Ectodermal cell (in vitro differentiated cells): ENCODE results near the gene FGD2.

Experiments used
- H3K27ac ChIP-seq: 2 replicates; pipeline ENCODE4 v1.7.0; 2013; ENCODE audit warnings: mild to moderate bottlenecking, low read depth, low read length; ENCODE audit not compliant: insufficient read depth, poor library complexity, severe bottlenecking
- H3K27me3 ChIP-seq: 2 replicates; pipeline ENCODE4 v1.7.0; 2013; ENCODE audit warnings: mild to moderate bottlenecking, low read length; ENCODE audit not compliant: insufficient read depth, control insufficient read depth, poor library complexity, severe bottlenecking
- H3K36me3 ChIP-seq: one replicate; pipeline ENCODE4 v1.7.0; 2013; ENCODE audit warnings: low read length; ENCODE audit not compliant: control insufficient read depth, insufficient read depth
- H3K4me1 ChIP-seq: one replicate; pipeline ENCODE4 v1.7.0; 2013; ENCODE audit warnings: low read length; ENCODE audit not compliant: control insufficient read depth, insufficient read depth
- H3K4me3 ChIP-seq: 2 replicates; pipeline ENCODE4 v1.7.0; 2013; ENCODE audit warnings: low read depth, low read length, control low read depth; ENCODE audit not compliant: insufficient read depth
- H3K9me3 ChIP-seq: 2 replicates; pipeline ENCODE4 v1.7.0; 2013; ENCODE audit warnings: mild to moderate bottlenecking, low read length, moderate library complexity; ENCODE audit not compliant: control insufficient read depth
- WGBS, 2 experiments: methylation state at CpG; one replicate each; pipeline ENCODE4 v1.1.7; 2013; ENCODE audit warnings: missing lambda C conversion rate in 2 of 2; 5-methylcytosine and 5-hydroxymethylcytosine counted together

FGD2 gene

GRCh38 chr6:37029249-37029971 is 24.0 kb downstream of the FGD2 start:
- Histone ChIP-seq H3K27me3 (no peaks in the 10 kb centered on the region), H3K27ac (no peak overlapping the region), H3K4me1 (no peaks in the 10 kb centered on the region), H3K36me3 (no peaks in the 10 kb centered on the region), H3K4me3 (no peak overlapping the region), H3K9me3 (no peaks in the 10 kb centered on the region)
- 53 to 66% methylated on average over 3 to 4 of the region's 4 CpGs for whole genome bisulfite sequencing, 2 experiments

DNA sequence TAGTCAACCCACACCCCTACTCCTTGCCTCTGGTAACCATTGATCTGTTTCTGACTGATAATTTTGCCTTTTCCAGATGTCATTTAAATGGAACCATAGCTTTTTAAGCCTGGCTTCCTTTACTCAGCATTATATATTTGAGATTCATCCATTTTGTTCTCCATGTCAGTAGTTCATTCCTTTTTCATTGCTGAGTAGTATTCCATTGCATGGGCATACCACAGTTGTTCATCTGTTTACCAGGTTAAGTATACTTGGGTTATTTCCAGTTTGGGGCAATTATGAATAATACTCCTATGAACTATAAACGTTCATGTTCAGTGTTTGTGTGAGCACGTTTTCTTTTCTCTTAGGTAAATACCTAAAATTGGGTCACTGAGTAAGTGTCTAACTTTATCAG is 25.1 kb downstream of the FGD2 start:
- Histone ChIP-seq H3K4me3 (no peak overlapping the region), H3K27ac (no peak overlapping the region), H3K4me1 (no peaks in the 10 kb centered on the region), H3K36me3 (no peaks in the 10 kb centered on the region), H3K27me3 (no peaks in the 10 kb centered on the region), H3K9me3 (no peaks in the 10 kb centered on the region)
- 100% methylated on average over 2 of the region's 2 CpGs for WGBS, 2 experiments

GRCh38 chr6:37032239-37032638 is 26.8 kb downstream of the FGD2 start:
- Histone ChIP-seq H3K9me3 (no peaks in the 10 kb centered on the region), H3K27ac (no peak overlapping the region), H3K4me3 (no peak overlapping the region), H3K4me1 (no peaks in the 10 kb centered on the region), H3K36me3 (no peaks in the 10 kb centered on the region), H3K27me3 (no peaks in the 10 kb centered on the region)
- 92 to 93% methylated on average over 7 of the region's 7 CpGs for WGBS, 2 experiments

- Histone ChIP-seq H3K9me3 (no peaks in the 10 kb centered on the region), H3K27me3 (no peaks in the 10 kb centered on the region), H3K4me1 (no peaks in the 10 kb centered on the region), H3K36me3 (no peaks in the 10 kb centered on the region), H3K4me3 (no peak overlapping the region), H3K27ac (no peak overlapping the region)
- WGBS, 2 experiments = 91 to 94% methylated on average over 7 of the region's 7 CpGs
Measured at GRCh38 chr6:37033255-37033654, 27.8 kb downstream of the FGD2 start.

GRCh38 chr6:37033819-37034795 is 28.7 kb downstream of the FGD2 start:
- no peak overlapping the region for H3K4me3 ChIP-seq
- no peaks in the 10 kb centered on the region for H3K4me1 ChIP-seq
- no peaks in the 10 kb centered on the region for H3K9me3 ChIP-seq
- H3K27ac ChIP-seq = no peak overlapping the region
- H3K36me3 ChIP-seq = no peaks in the 10 kb centered on the region
- 87 to 89% methylated on average over 8 of the region's 8 CpGs for WGBS, 2 experiments
- H3K27me3 ChIP-seq = no peaks in the 10 kb centered on the region

DNA sequence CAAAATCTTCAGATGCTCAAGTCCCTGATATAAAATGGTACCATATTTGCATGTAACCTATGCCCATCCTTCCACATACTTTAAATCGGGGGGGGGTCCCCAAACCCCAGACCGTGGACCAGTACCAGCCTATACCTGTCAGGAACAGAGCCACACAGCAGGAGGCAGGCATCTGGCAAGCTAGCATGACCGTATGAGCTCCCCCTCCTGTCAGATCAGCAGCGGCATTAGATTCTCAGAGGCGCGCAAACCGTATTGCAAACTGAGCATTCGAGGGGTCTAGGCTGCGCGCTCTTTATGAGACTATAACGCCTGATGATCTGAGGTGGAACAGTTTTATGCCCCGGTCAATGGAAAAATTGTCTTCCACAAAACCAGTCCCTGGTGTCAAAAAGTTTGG is 30.7 kb downstream of the FGD2 start:
- no peaks in the 10 kb centered on the region for H3K27me3 ChIP-seq

GRCh38 chr6:37038292-37039198 is 33.1 kb downstream of the FGD2 start:
- H3K4me3 ChIP-seq = no peak overlapping the region
- WGBS, 2 experiments = 89 to 93% methylated on average over 13 of the region's 13 CpGs
- no peak overlapping the region for H3K27ac ChIP-seq
- no peaks in the 10 kb centered on the region for H3K27me3 ChIP-seq
- H3K9me3 ChIP-seq = no peaks in the 10 kb centered on the region
- no peaks in the 10 kb centered on the region for H3K4me1 ChIP-seq
- no peaks in the 10 kb centered on the region for H3K36me3 ChIP-seq

More for the DNA sequence above, 30.7 kb downstream of the FGD2 start:
- no peak overlapping the region for H3K27ac ChIP-seq
- H3K4me3 ChIP-seq = no peak overlapping the region
- WGBS, 2 experiments = 74 to 77% methylated on average over 12 of the region's 12 CpGs
- H3K36me3 ChIP-seq = no peaks in the 10 kb centered on the region
- no peaks in the 10 kb centered on the region for H3K4me1 ChIP-seq
- H3K9me3 ChIP-seq = no peaks in the 10 kb centered on the region

- H3K27ac ChIP-seq = no peak overlapping the region
- WGBS, 2 experiments = 94 to 97% methylated on average over 4 of the region's 4 CpGs
- no peak overlapping the region for H3K4me3 ChIP-seq
- no peaks in the 10 kb centered on the region for H3K9me3 ChIP-seq
- H3K27me3 ChIP-seq = no peaks in the 10 kb centered on the region
- no peaks in the 10 kb centered on the region for H3K36me3 ChIP-seq
- H3K4me1 ChIP-seq = no peaks in the 10 kb centered on the region
Measured at GRCh38 chr6:37039958-37040357, 34.5 kb downstream of the FGD2 start.

GRCh38 chr6:37041521-37041920 is 36.1 kb downstream of the FGD2 start:
- no peak overlapping the region for H3K4me3 ChIP-seq
- 89 to 91% methylated on average over 6 of the region's 6 CpGs for WGBS, 2 experiments
- no peaks in the 10 kb centered on the region for H3K4me1 ChIP-seq
- H3K27ac ChIP-seq = no peak overlapping the region
- H3K9me3 ChIP-seq = no peaks in the 10 kb centered on the region
- no peaks in the 10 kb centered on the region for H3K36me3 ChIP-seq
- H3K27me3 ChIP-seq = no peaks in the 10 kb centered on the region
